Large intestine (tissue), 3 donors: ENCODE data around the gene IQSEC1. TPM values are rescaled to one million over a fixed set of nuclear protein-coding genes. Genes with fewer than 3 reads are reported as not detected.

Experiments
- DNase-seq, 2 donors: peaks; one replicate each; pipeline versions ENCODE4 v3.0.0 to v3.0.0-alpha.2; 2013
- H3K27ac ChIP-seq: one replicate; pipeline ENCODE4 v1.5.1; 2013; ENCODE audit warnings: low read length
- H3K27me3 ChIP-seq: 2 replicates; pipeline ENCODE4 v1.6.1; 2013; ENCODE audit warnings: low read length; ENCODE audit not compliant: control insufficient read depth, insufficient read depth
- H3K36me3 ChIP-seq: 2 replicates; pipeline ENCODE4 v1.6.1; 2013; ENCODE audit warnings: low read length; ENCODE audit not compliant: control insufficient read depth, insufficient read depth
- H3K4me1 ChIP-seq: one replicate; pipeline ENCODE4 v1.6.1; 2013; ENCODE audit warnings: low read length; ENCODE audit not compliant: control insufficient read depth, insufficient read depth
- H3K4me3 ChIP-seq: one replicate; pipeline ENCODE4 v1.5.1; 2013; ENCODE audit warnings: low read length
- H3K9me3 ChIP-seq: one replicate; pipeline ENCODE4 v1.6.1; 2013; ENCODE audit warnings: mild to moderate bottlenecking, low read depth, low read length, moderate library complexity; ENCODE audit not compliant: control insufficient read depth
- WGBS: methylation state at CpG from one replicate; pipeline ENCODE4 v1.1.5; 2013; ENCODE audit warnings: low lambda C conversion rate; ENCODE audit not compliant: insufficient coverage; 5-methylcytosine and 5-hydroxymethylcytosine counted together
- polyA plus RNA-seq: library from polyadenylated mRNA; unstranded; fragments of 120-200 nt; gene quantifications from one replicate; pipeline ENCODE4 v1.2.1, GENCODE V29; 2013

The IQSEC1 gene
- polyA plus RNA-seq, 1 donor, result 24.3 TPM

DNA sequence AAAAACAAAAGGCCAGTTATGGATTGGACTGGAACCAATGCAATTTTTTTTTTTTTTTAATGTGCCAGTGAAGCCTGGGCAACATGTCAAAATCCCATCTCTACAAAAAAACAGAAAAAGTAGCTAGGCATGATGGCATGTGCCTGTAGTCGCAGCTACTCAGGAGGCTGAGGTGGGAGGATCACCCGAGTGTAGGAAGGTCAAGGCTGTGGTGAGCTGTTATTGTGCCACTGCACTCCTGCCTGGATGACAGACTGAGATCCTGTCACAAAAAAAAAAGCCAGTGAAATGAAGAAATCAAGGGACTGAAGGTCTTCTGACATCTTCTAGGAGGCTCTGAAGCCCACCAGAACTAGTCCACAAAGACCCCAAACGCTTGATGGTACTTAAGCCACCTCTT lies 101.2 kb downstream of the IQSEC1 start:
- Histone ChIP-seq H3K4me1 (peaks cover 7% of the 10 kb centered on the region), H3K27ac (no peak overlapping the region), H3K9me3 (no peaks in the 10 kb centered on the region), H3K27me3 (no peaks in the 10 kb centered on the region), H3K36me3 (no peaks in the 10 kb centered on the region), H3K4me3 (no peak overlapping the region)
- DNase-seq, result no peak
- WGBS, result no CpG with 5 or more reads among the region's 3 CpGs

GRCh38 chr3:12970684-12971083 lies 102.5 kb downstream of the IQSEC1 start:
- H3K27ac ChIP-seq, result no peak overlapping the region
- peaks cover 17% of the 10 kb centered on the region for H3K4me1 ChIP-seq
- no peak for DNase-seq
- no peaks in the 10 kb centered on the region for H3K27me3 ChIP-seq
- WGBS, result no CpG with 5 or more reads among the region's 5 CpGs
- no peaks in the 10 kb centered on the region for H3K9me3 ChIP-seq
- H3K4me3 ChIP-seq, result no peak overlapping the region
- no peaks in the 10 kb centered on the region for H3K36me3 ChIP-seq

DNA sequence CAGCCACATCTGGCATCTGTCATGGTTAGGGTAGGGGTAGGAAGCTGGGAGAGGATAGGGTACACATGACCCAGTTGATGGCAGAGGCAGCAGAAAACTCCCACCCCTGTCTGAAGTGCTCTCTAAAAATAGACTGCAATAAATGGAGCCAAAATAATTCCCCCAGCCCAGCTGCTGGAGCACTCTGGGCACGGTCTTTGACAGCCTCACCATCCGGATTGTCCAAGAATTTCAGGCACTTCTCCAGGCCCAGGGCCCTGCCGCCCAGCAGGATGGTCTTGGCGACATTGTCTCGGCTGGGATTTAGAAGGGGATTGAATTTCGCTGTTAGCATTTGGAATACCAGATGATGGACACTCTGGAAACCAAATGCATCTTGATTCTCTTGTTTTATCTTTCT lies 103.7 kb downstream of the IQSEC1 start:
- no CpG with 5 or more reads among the region's 6 CpGs for WGBS
- H3K36me3 ChIP-seq, result no peaks in the 10 kb centered on the region
- H3K4me1 ChIP-seq, result peaks cover 29% of the 10 kb centered on the region
- no peak for DNase-seq
- H3K27ac ChIP-seq, result no peak overlapping the region
- H3K27me3 ChIP-seq, result no peaks in the 10 kb centered on the region
- no peak overlapping the region for H3K4me3 ChIP-seq
- no peaks in the 10 kb centered on the region for H3K9me3 ChIP-seq

GRCh38 chr3:12968541-12968940 lies 104.7 kb downstream of the IQSEC1 start:
- Histone ChIP-seq H3K9me3 (no peaks in the 10 kb centered on the region), H3K27ac (no peak overlapping the region), H3K4me1 (peaks cover 38% of the 10 kb centered on the region), H3K27me3 (no peaks in the 10 kb centered on the region), H3K36me3 (no peaks in the 10 kb centered on the region), H3K4me3 (no peak overlapping the region)
- WGBS, result no CpG with 5 or more reads among the region's 5 CpGs
- no peak for DNase-seq

GRCh38 chr3:12967606-12968351 lies 105.5 kb downstream of the IQSEC1 start:
- Histone ChIP-seq H3K36me3 (no peaks in the 10 kb centered on the region), H3K27ac (no peak overlapping the region), H3K9me3 (no peaks in the 10 kb centered on the region), H3K4me1 (peaks cover 45% of the 10 kb centered on the region), H3K4me3 (peak overlapping the region; percentile 64), H3K27me3 (no peaks in the 10 kb centered on the region)
- peak; percentile 77 to 85 for DNase-seq
- no CpG with 5 or more reads among the region's 64 CpGs for WGBS

DNA sequence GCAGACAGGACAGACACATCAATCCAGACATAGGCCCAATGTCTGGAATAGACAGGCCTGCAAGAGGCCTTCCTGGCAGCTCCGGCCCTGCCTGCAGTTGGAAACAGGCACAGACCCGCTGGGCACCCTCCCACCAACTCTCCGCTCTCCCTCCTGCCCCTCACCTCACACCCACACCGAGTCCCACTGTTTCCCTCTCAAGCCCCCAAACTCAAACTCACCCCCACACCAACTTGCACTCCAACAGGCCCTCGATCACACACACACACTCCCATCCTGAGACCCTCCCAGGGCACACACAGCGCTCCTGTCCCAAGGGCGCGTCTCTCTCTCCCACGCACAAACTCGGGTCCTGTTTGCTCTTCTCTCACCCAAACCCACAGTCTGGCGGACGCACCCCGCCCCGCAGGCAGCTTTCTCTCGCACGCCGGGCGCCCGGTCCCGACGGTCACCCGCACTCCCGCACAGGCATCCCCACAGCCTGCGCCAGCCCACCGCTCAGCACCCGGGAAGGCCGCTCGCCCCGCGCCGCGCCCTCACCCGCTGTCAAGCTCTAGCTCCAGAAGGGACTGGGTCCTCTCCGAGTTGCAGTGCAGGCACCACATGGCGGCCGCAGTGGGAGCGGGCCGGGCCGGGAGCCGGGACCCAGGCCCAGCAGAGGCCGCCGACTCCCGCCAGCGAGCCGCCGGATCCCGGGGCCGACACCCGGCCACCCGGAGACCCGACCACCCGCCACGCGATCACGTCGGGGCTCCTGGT lies 106.2 kb downstream of the IQSEC1 start:
- no peaks in the 10 kb centered on the region for H3K27me3 ChIP-seq
- no CpG with 5 or more reads among the region's 56 CpGs for WGBS
- no peak for DNase-seq
- H3K36me3 ChIP-seq, result peaks cover 3% of the 10 kb centered on the region
- no peaks in the 10 kb centered on the region for H3K9me3 ChIP-seq
- peak overlapping the region; percentile 2 for H3K27ac ChIP-seq
- H3K4me3 ChIP-seq, result peak overlapping the region; percentile 64
- peaks cover 49% of the 10 kb centered on the region for H3K4me1 ChIP-seq

- WGBS, result no CpG with 5 or more reads among the region's 11 CpGs
- Histone ChIP-seq H3K4me3 (peak overlapping the region; percentile 64), H3K27ac (peak overlapping the region; percentile 2)
Observed at GRCh38 chr3:12965999-12966846, 107.0 kb downstream of the IQSEC1 start.

DNA sequence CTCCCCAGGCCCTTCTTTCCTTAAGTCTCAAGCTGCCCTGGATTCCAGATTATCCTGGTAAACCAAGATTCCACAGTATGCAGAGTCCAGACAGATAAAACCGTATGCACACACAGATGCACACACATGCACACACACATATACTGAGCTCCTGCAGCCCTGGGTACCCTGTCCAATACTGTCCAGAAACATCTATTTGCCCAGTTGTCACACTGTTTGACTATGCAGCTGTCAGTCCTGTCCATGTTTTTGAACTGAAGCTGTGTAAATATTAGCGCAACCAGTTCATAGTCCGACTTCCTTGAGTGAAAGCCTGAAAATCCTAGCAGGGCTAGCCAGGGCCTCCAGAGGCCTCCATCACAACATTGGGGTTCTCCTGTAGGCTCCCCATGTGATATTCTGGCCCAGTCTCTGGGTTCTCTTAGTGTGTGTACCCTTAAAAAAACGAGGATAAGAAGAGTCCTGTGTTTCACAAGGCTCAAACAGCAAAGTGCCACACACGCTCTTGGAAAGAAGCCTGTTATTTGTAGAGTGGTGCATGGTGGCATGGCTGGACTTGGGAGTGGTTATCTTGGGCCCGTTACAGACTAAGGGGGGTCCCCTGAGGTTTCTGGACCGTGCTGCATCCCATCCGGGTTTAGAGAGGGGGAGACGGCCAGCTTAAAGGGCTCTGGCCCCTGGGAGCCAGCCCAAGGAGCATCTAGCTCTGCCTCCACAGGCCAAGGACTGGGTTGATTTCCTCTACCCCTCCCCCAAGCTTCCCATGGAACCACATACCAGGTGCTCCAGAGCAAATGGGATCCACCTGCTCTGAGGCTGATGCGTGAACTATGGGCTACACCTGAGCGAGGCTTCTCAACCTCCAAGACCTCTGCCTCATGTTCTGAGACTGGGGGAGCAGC lies 108.3 kb downstream of the IQSEC1 start:
- H3K27ac ChIP-seq, result peak overlapping the region; percentile 64
- H3K9me3 ChIP-seq, result no peaks in the 10 kb centered on the region
- H3K36me3 ChIP-seq, result peaks cover 3% of the 10 kb centered on the region
- H3K4me1 ChIP-seq, result peaks cover 59% of the 10 kb centered on the region
- no CpG with 5 or more reads among the region's 11 CpGs for WGBS
- no peak overlapping the region for H3K4me3 ChIP-seq
- H3K27me3 ChIP-seq, result no peaks in the 10 kb centered on the region
- peak; percentile 66 to 85 for DNase-seq

More at GRCh38 chr3:12965999-12966846, 107.0 kb downstream of the IQSEC1 start:
- peaks cover 53% of the 10 kb centered on the region for H3K4me1 ChIP-seq
- DNase-seq, result peak in 1 of 2 donors; percentile 59
- H3K9me3 ChIP-seq, result no peaks in the 10 kb centered on the region
- no peaks in the 10 kb centered on the region for H3K27me3 ChIP-seq
- H3K36me3 ChIP-seq, result peaks cover 3% of the 10 kb centered on the region

- H3K36me3 ChIP-seq, result peaks cover 3% of the 10 kb centered on the region
- H3K4me1 ChIP-seq, result peaks cover 59% of the 10 kb centered on the region
- peak overlapping the region; percentile 47 for H3K27ac ChIP-seq
- no peaks in the 10 kb centered on the region for H3K9me3 ChIP-seq
- no peaks in the 10 kb centered on the region for H3K27me3 ChIP-seq
- no CpG with 5 or more reads among the region's 8 CpGs for WGBS
- H3K4me3 ChIP-seq, result no peak overlapping the region
- DNase-seq, result peak in 1 of 2 donors; percentile 33
Observed at GRCh38 chr3:12963922-12964701, 109.1 kb downstream of the IQSEC1 start.
